HCT116 (cell line): ENCODE results near the gene DUSP2. TPM values are rescaled to one million over a fixed set of nuclear protein-coding genes. Genes with fewer than 3 reads are reported as not detected.

ENCODE experiments used
- ATAC-seq: fragments of 200-7000 bp; cut with Tn5 transposase; 2 replicates; pipeline ENCODE4 v1.9.1; 2020; ENCODE audit warnings: mild to moderate bottlenecking, moderate library complexity
- BruUV-seq: library from RNA; stranded (reverse); fragments of 400-500 nt; replicated peaks from 2 replicates; lab custom pipeline; 2021; lab: Mats Ljungman, UMichigan
- CTCF ChIA-PET: fragments of 300-600 bp; sonication (Branson Sonifier 250); formaldehyde crosslinking; loops from one replicate; lab custom pipeline; 2021; ENCODE audit warnings: antibody characterized with exemption; lab: Charles Lee
- POLR2A ChIA-PET: fragments of 300-600, 350-600 bp; sonication (Branson Sonifier 250); formaldehyde crosslinking; loops from one replicate; lab custom pipeline; 2021; ENCODE audit warnings: antibody characterized with exemption; lab: Charles Lee
- RAD21 ChIA-PET, 2 experiments: fragments of 300-600 bp; sonication (Branson Sonifier 250); formaldehyde crosslinking; loops; one replicate each; lab custom pipeline; 2023; ENCODE audit warnings: low total read pairs in 2 of 2; ENCODE audit not compliant: uncharacterized antibody in 2 of 2, unreplicated experiment in 2 of 2, low non-redundant PET in 1 of 2; lab: Charles Lee
- DNase-seq: peaks from one replicate; pipeline ENCODE4 v3.0.0-alpha.2; 2010; ENCODE audit warnings: low read depth, low spot score
- H2AFZ ChIP-seq: fragments of 200-600 bp; shearing (Covaris generic), sonication (generic); 2 replicates; pipeline ENCODE4 v1.6.1; 2017; ENCODE audit warnings: low read depth, mixed run types, mixed read lengths, antibody characterized with exemption, low read length; ENCODE audit not compliant: poor library complexity, severe bottlenecking
- H3K27ac ChIP-seq: 2 replicates; pipeline ENCODE4 v1.5.1; 2012; ENCODE audit warnings: low read depth, low read length
- H3K27me3 ChIP-seq: fragments of 200-600 bp; sonication (generic); 2 replicates; pipeline ENCODE4 v1.6.1; 2016; ENCODE audit warnings: mixed run types, low read length, mixed read lengths; ENCODE audit not compliant: insufficient read depth
- H3K36me3 ChIP-seq, 2 experiments: fragments of 200-500 bp in 1 of 2; fragments of 200-600 bp in 1 of 2; sonication (Bioruptor generic) in 1 of 2; sonication (generic) in 1 of 2; 2 replicates each; pipeline versions ENCODE4 v1.5.1 to v1.6.1; 2014 to 2016; ENCODE audit warnings: low read length in 2 of 2, inconsistent platforms in 1 of 2, mixed read lengths in 1 of 2, mixed run types in 1 of 2; ENCODE audit not compliant: insufficient read depth in 2 of 2, control insufficient read depth in 1 of 2
- H3K4me1 ChIP-seq, 2 experiments: fragments of 200-600 bp in 1 of 2; sonication (generic) in 1 of 2; 2 replicates each; pipeline versions ENCODE4 v1.5.1 to v1.6.1; 2012 to 2017; ENCODE audit warnings: low read length in 2 of 2, inconsistent platforms in 1 of 2, mild to moderate bottlenecking in 1 of 2, mixed read lengths in 1 of 2, mixed run types in 1 of 2, moderate library complexity in 1 of 2; ENCODE audit not compliant: insufficient read depth in 2 of 2, control insufficient read depth in 1 of 2
- H3K4me2 ChIP-seq: fragments of 200-600 bp; sonication (generic); 2 replicates; pipeline ENCODE4 v1.6.1; 2017; ENCODE audit warnings: mixed run types, low read length, mixed read lengths
- H3K4me3 ChIP-seq, 2 experiments: fragments of 200-600 bp in 1 of 2; sonication (generic) in 1 of 2; replicated peaks in 1 of 2; 2 replicates each; pipeline ENCODE4 v1.5.1; 2011 to 2016; ENCODE audit warnings: low read length in 2 of 2, control low read depth in 1 of 2, low read depth in 1 of 2, mild to moderate bottlenecking in 1 of 2, mixed read lengths in 1 of 2, mixed run types in 1 of 2
- H3K79me2 ChIP-seq: fragments of 200-600 bp; sonication (generic); 2 replicates; pipeline ENCODE4 v1.6.1; 2017; ENCODE audit warnings: mild to moderate bottlenecking, mixed run types, low read length, moderate library complexity, mixed read lengths; ENCODE audit not compliant: insufficient read depth
- H3K9ac ChIP-seq: fragments of 200-600 bp; sonication (generic); 2 replicates; pipeline ENCODE4 v1.6.1; 2016; ENCODE audit warnings: low read length, mixed read lengths
- H3K9me2 ChIP-seq: fragments of 200-600 bp; sonication (generic), shearing (Covaris generic); 2 replicates; pipeline ENCODE4 v1.6.1; 2017; ENCODE audit warnings: mixed run types, mild to moderate bottlenecking, moderate library complexity; ENCODE audit not compliant: insufficient read depth
- H3K9me3 ChIP-seq, 2 experiments: fragments of 200-500 bp in 1 of 2; fragments of 200-600 bp in 1 of 2; sonication (Bioruptor generic) in 1 of 2; sonication (generic) in 1 of 2; 2 replicates each; pipeline ENCODE4 v1.6.1; 2014 to 2017; ENCODE audit warnings: low read length in 2 of 2, mixed read lengths in 2 of 2, inconsistent platforms in 1 of 2, low read depth in 1 of 2, mild to moderate bottlenecking in 1 of 2, mixed run types in 1 of 2, moderate library complexity in 1 of 2; ENCODE audit not compliant: control insufficient read depth in 1 of 2, insufficient read depth in 1 of 2
- H4K20me1 ChIP-seq: fragments of 200-600 bp; sonication (generic), shearing (Covaris generic); 2 replicates; pipeline ENCODE4 v1.6.1; 2017; ENCODE audit warnings: mixed run types, mild to moderate bottlenecking, moderate library complexity; ENCODE audit not compliant: insufficient read depth
- CBX3 ChIP-seq: IDR thresholded peaks from 2 replicates; pipeline ENCODE4 v1.6.1; 2012; ENCODE audit warnings: low read depth
- ELF1 ChIP-seq: IDR thresholded peaks from 2 replicates; pipeline ENCODE4 v1.6.1; 2012; ENCODE audit warnings: low read depth, borderline replicate concordance
- POLR2A ChIP-seq: IDR thresholded peaks from 2 replicates; pipeline ENCODE4 v1.7.0; 2011; ENCODE audit warnings: borderline replicate concordance; ENCODE audit not compliant: insufficient read depth, insufficient read length; ENCODE audit errors: extremely low read depth
- RAD21 ChIP-seq: IDR thresholded peaks from 2 replicates; pipeline ENCODE4 v1.6.1; 2012; ENCODE audit warnings: low read depth, mild to moderate bottlenecking
- ZNF274 ChIP-seq: fragments of 200-500 bp; sonication (Bioruptor generic); IDR thresholded peaks from 2 replicates; pipeline ENCODE4 v1.6.1; 2014; ENCODE audit warnings: mild to moderate bottlenecking, low read depth, low read length, inconsistent platforms
- intact Hi-C: fragments of 100-400 bp; cut with micrococcal nuclease; formaldehyde crosslinking; loops from 2 replicates; pipeline ENCODE4 v1.10.0; 2022
- total RNA-seq: library from RNA; stranded (reverse); gene quantifications from one replicate; pipeline ENCODE4 v1.2.1, GENCODE V29; 2021; ENCODE audit not compliant: unreplicated experiment
- TF ChIP-seq, protein P1 (sequence below): IDR thresholded peaks from 2 replicates; pipeline ENCODE4 v1.6.1; 2012

DUSP2 gene
- total RNA-seq, 1 experiment from 2014 or later: 24.5 TPM

DNA sequence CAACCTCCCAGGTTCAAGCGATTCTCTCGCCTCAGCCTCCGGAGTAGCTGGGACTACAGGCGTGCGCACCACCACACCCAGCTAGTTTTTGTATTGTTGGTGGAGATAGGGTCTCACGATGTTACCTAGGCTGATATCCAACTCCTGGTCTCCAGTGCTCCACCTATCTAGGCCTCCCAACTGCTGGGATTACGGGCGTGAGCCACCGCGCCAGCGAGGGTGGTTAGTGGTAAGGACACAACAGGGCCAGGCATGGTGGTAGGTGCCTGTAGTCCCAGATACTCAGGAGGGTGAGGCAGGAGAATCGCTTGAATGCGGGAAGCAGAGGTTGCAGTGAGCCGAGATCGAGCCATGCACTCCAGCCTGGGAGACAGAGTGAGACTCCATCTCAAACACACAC is 26.6 kb upstream of the DUSP2 start:
- Histone ChIP-seq H3K9ac (no peak overlapping the region), H3K27ac (no peak overlapping the region), H2AFZ (no peak overlapping the region), H3K9me2 (no peaks in the 10 kb centered on the region), H4K20me1 (no peaks in the 10 kb centered on the region), H3K4me3 (no peak overlapping the region), H3K9me3 (peaks cover 0 to 4% of the 10 kb centered on the region in 2 experiments; a peak in 1 of 4 replicates), H3K36me3 (no peaks in the 10 kb centered on the region), H3K4me2 (no peak overlapping the region), H3K4me1 (peaks cover 0 to 3% of the 10 kb centered on the region in 2 experiments; a peak in 1 of 4 replicates), H3K79me2 (no peaks in the 10 kb centered on the region), H3K27me3 (no peaks in the 10 kb centered on the region)
- POLR2A ChIA-PET: no interaction called here
- intact Hi-C loops: no loop called here
- no peak for ATAC-seq
- CTCF ChIA-PET: no interaction called here
- TF ChIP-seq ZNF274 (no peak), ELF1 (no peak)
- no TSS peak for BruUV-seq
- DNase-seq: no peak
- RAD21 ChIA-PET: no interaction called here

DNA sequence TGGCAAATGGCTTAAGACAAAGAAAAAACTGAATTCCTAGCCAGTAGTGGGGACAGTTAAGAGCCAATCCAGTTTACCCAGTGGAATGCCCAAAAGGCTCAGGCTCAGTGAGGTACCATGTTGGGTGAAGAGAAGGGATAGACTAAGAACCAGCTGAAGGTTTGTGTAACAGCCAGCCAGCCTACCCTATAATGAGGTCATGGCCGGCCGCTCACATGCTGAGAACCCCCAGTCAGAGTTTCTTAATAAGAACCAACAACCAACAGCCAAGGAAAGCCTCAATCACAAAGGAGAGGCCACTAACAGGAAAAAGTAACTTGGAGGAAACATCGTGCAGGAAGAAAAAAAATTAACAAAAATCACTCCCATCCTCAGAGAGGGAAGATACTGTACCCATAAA is 25.4 kb upstream of the DUSP2 start:
- TF ChIP-seq ELF1 (no peak), RAD21 (no peak), CBX3 (no peak), POLR2A (no peak)
- TF ChIP-seq, protein P1, sequence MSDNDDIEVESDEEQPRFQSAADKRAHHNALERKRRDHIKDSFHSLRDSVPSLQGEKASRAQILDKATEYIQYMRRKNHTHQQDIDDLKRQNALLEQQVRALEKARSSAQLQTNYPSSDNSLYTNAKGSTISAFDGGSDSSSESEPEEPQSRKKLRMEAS: no peak
- no peaks in the 10 kb centered on the region for H4K20me1 ChIP-seq
- intact Hi-C loops: no loop called here
- peaks cover 0 to 4% of the 10 kb centered on the region in 2 experiments; a peak in 1 of 4 replicates for H3K9me3 ChIP-seq
- ATAC-seq (no peak), DNase-seq (no peak)
- no peak overlapping the region for H3K9ac ChIP-seq
- no peaks in the 10 kb centered on the region for H3K27me3 ChIP-seq
- H3K9me2 ChIP-seq: no peaks in the 10 kb centered on the region
- ChIA-PET POLR2A (no interaction called here), RAD21 (no interaction called here), CTCF (no interaction called here)
- H3K4me2 ChIP-seq: no peak overlapping the region
- peaks cover 0 to 3% of the 10 kb centered on the region in 2 experiments; a peak in 1 of 4 replicates for H3K4me1 ChIP-seq
- H3K27ac ChIP-seq: no peak overlapping the region
- no peak overlapping the region for H2AFZ ChIP-seq
- BruUV-seq: no TSS peak
- no peak overlapping the region for H3K4me3 ChIP-seq
- no peaks in the 10 kb centered on the region for H3K36me3 ChIP-seq
- H3K79me2 ChIP-seq: no peaks in the 10 kb centered on the region
